ENCODE results near the gene GTF3C5.
"Not testable (repeated sequence)": the region's sequence is repeated elsewhere in the genome, so short reads cannot be mapped to it uniquely, and the experiment has no call there.

Gene GTF3C5

GRCh38 chr9:133054194-133054890 lies 23.5 kb downstream of the GTF3C5 start:
- DNase-seq (ENCODE audit: low spot score), result no peak

- no peak for DNase-seq (ENCODE audit: low spot score)
Measured at GRCh38 chr9:133054966-133055365, 24.2 kb downstream of the GTF3C5 start.

- no peak for DNase-seq (ENCODE audit: low spot score)
Measured at GRCh38 chr9:133055788-133056420, 25.1 kb downstream of the GTF3C5 start.

GRCh38 chr9:133056533-133056932 lies 25.7 kb downstream of the GTF3C5 start:
- DNase-seq (ENCODE audit: low spot score), result no peak

GRCh38 chr9:133057006-133057405 lies 26.2 kb downstream of the GTF3C5 start:
- no peak for DNase-seq (ENCODE audit: low spot score)

GRCh38 chr9:133057553-133057952 lies 26.8 kb downstream of the GTF3C5 start:
- no peak for DNase-seq (ENCODE audit: low spot score)

- DNase-seq (ENCODE audit: low spot score), result no peak
Measured at GRCh38 chr9:133058071-133058470, 27.3 kb downstream of the GTF3C5 start.

GRCh38 chr9:133058550-133059320 lies 27.9 kb downstream of the GTF3C5 start:
- DNase-seq (ENCODE audit: low spot score), result no peak

- no peak for DNase-seq (ENCODE audit: low spot score)
Measured at GRCh38 chr9:133059623-133060022, 28.8 kb downstream of the GTF3C5 start.

GRCh38 chr9:133060417-133060841 lies 29.6 kb downstream of the GTF3C5 start:
- DNase-seq (ENCODE audit: low spot score), result no peak

- not testable (repeated sequence) for DNase-seq (ENCODE audit: low spot score)
Measured at GRCh38 chr9:133061019-133061763, 30.4 kb downstream of the GTF3C5 start.

- DNase-seq (ENCODE audit: low spot score), result not testable (repeated sequence)
Measured at GRCh38 chr9:133061764-133062145, 31.0 kb downstream of the GTF3C5 start, which contains the start of gene CEL. Gene CEL, plus strand, starts transcription at chr9:133061981. Its CDS starts 22 bp downstream, at chr9:133062003.

GRCh38 chr9:133062569-133062968 lies 31.8 kb downstream of the GTF3C5 start:
- DNase-seq (ENCODE audit: low spot score), result not testable (repeated sequence)

- DNase-seq (ENCODE audit: low spot score), result no peak
Measured at GRCh38 chr9:133063159-133063499, 32.3 kb downstream of the GTF3C5 start.

- no peak for DNase-seq (ENCODE audit: low spot score)
Measured at GRCh38 chr9:133063500-133064231, 32.9 kb downstream of the GTF3C5 start.

- no peak for DNase-seq (ENCODE audit: low spot score)
Measured at GRCh38 chr9:133064241-133065069, 33.7 kb downstream of the GTF3C5 start.

GRCh38 chr9:133065070-133065388 lies 34.2 kb downstream of the GTF3C5 start:
- no peak for DNase-seq (ENCODE audit: low spot score)

GRCh38 chr9:133066181-133066983 lies 35.6 kb downstream of the GTF3C5 start:
- no peak for DNase-seq (ENCODE audit: low spot score)

GRCh38 chr9:133067006-133067405 lies 36.2 kb downstream of the GTF3C5 start:
- DNase-seq (ENCODE audit: low spot score), result no peak

GRCh38 chr9:133067813-133068212 lies 37.0 kb downstream of the GTF3C5 start:
- DNase-seq (ENCODE audit: low spot score), result no peak
